Heart left ventricle (tissue), 16 donors: ENCODE data around the gene NUP42. TPM values are rescaled to one million over a fixed set of nuclear protein-coding genes. Genes with fewer than 3 reads are reported as not detected.
A peak's percentile ranks its signal among the peaks of the same experiment; 100 is the strongest.

Source experiments
- ATAC-seq, 4 donors: fragments of 200-7000 bp; cut with Tn5 transposase; one replicate each; pipeline ENCODE4 v1.9.1; 2020 to 2022; ENCODE audit warnings: moderate library complexity in 4 of 4, mild to moderate bottlenecking in 3 of 4, moderate number of reproducible peaks in 1 of 4
- DNase-seq, 5 donors: peaks; one replicate each; pipeline ENCODE4 v3.0.0-alpha.2; 2020
- H3K27ac ChIP-seq, 12 donors: fragments of 200-600 bp; sonication (generic) in 4 of 12; one replicate each; pipeline versions ENCODE4 v1.5.0 to v1.8.0; 2016 to 2022; ENCODE audit warnings: mild to moderate bottlenecking in 2 of 12
- H3K27me3 ChIP-seq, 9 donors: fragments of 200-600 bp; sonication (generic) in 2 of 9; one replicate each; pipeline versions ENCODE4 v1.5.1 to v1.8.0; 2016 to 2022; ENCODE audit warnings: mild to moderate bottlenecking in 3 of 9
- H3K36me3 ChIP-seq, 9 donors: fragments of 200-600 bp; sonication (generic) in 2 of 9; one replicate each; pipeline versions ENCODE4 v1.5.0 to v1.8.0; 2018 to 2022; ENCODE audit warnings: mild to moderate bottlenecking in 2 of 9
- H3K4me1 ChIP-seq, 12 donors: fragments of 200-600 bp; sonication (generic) in 4 of 12; one replicate each; pipeline versions ENCODE4 v1.5.0 to v1.8.0; 2016 to 2022; ENCODE audit warnings: mild to moderate bottlenecking in 3 of 12
- H3K4me3 ChIP-seq, 12 donors: fragments of 200-600 bp; sonication (generic) in 4 of 12; one replicate each; pipeline versions ENCODE4 v1.5.0 to v1.8.0; 2017 to 2022; ENCODE audit warnings: mild to moderate bottlenecking in 9 of 12, moderate library complexity in 4 of 12
- H3K9me3 ChIP-seq, 12 donors: fragments of 200-600 bp; sonication (generic) in 4 of 12; one replicate each; pipeline versions ENCODE4 v1.5.0 to v1.8.0; 2016 to 2022; ENCODE audit warnings: mild to moderate bottlenecking in 1 of 12
- CTCF ChIP-seq, 12 donors: fragments of 200-600 bp; sonication (generic) in 4 of 12; IDR thresholded peaks; one replicate each; pipeline versions ENCODE4 v1.5.0 to v1.8.0; 2018 to 2022; ENCODE audit warnings: antibody characterized with exemption in 12 of 12, mild to moderate bottlenecking in 5 of 12
- POLR2A ChIP-seq, 2 donors: fragments of 450-650 bp; IDR thresholded peaks; one replicate each; pipeline ENCODE4 v1.6.1; 2017; ENCODE audit warnings: antibody characterized with exemption in 2 of 2, mild to moderate bottlenecking in 2 of 2, moderate library complexity in 2 of 2
- WGBS, 4 donors: extraction: QIAGEN DNeasy Blood & Tissue Kit in 2 of 4; methylation state at CpG; one replicate each; pipeline versions ENCODE4 v1.1.5 to v1.1.7; 2013 to 2018; 5-methylcytosine and 5-hydroxymethylcytosine counted together
- intact Hi-C, 10 donors: fragments of 100-400 bp; cut with DNase I; formaldehyde crosslinking; loops; one replicate each; pipeline versions ENCODE4 v1.11.1 to v1.14.2; 2022
- polyA plus RNA-seq, 2 donors: library from polyadenylated mRNA; stranded (reverse); fragments of 200-250 nt; gene quantifications; one replicate each; pipeline ENCODE4 v1.2.3, GENCODE V29; 2013
- total RNA-seq, 9 donors: library from RNA; depleted of rRNA in 2 of 9; stranded (reverse); fragments of >200 nt in 2 of 9; fragmentation: NEBNext Ultra II Directional in 3 of 9; extraction: Animal tissue kit (Norgen Biotek cat#: 25700) in 3 of 9; gene quantifications; one replicate each; pipeline versions ENCODE4 v1.1.0 to v1.2.4, GENCODE V29; 2016 to 2023
- donor health status: ischemic (EF 13 %, LVEDD 7.1; RV severe dilation, severe dysfunction).
- donor health status: healthy with polysubstance abuse.
- donor health status: DM: no; HTN: yes; CAD: no.
- donor health status: DM: no; HTN: no; CAD: no.
- donor health status: ischemic (EF 25% LVEDD 6.9; RV normal size, moderate dysfunction).
- donor health status: ischemic (EF 25% LVEDD 5.7; RV mildly dilated, moderate dysfunction).
- donor health status: healthy.
- donor health status: DM: yes; HTN: yes; CAD: no.
- donor health status: ischemic (EF 35%, LVEDD 5.7; RV mildly dilated, moderate dysfunction).
- donor health status: nonischemic (EF 11% LVEDD 7.7; RV severe dilation, severe dysfunction).
- donor health status: DM: yes; HTN: yes; CAD: no.
- donor health status: PGD.
- donor health status: ischemic (EF 29% LVEDD 5.4; RV normal size, mild dysfunction).
- donor health status: nonischemic (EF 23%, LVEDD 6.1; RV moderate dilation, normal function).

The NUP42 gene
- total and polyA plus RNA-seq, 11 donors: 12.7 to 26.1 (median 19.3) TPM

GRCh38 chr7:23200331-23200730 is 18.5 kb downstream of the NUP42 start:
- H3K27ac ChIP-seq: peak overlapping the region in 3 of 12 donors; percentile 2 to 24 (median 20)
- ATAC-seq (peak in 1 of 4 donors; percentile 51), DNase-seq (no peak)
- no peak for TF ChIP-seq CTCF (IDR thresholded peaks at IDR 0.05)
- no peak for TF ChIP-seq POLR2A (IDR thresholded peaks at IDR 0.05)
- peaks cover 0 to 18% (median 4%) of the 10 kb centered on the region in 12 donors for H3K4me1 ChIP-seq
- H3K9me3 ChIP-seq: no peaks in the 10 kb centered on the region
- 65 to 70% (median 68%) methylated on average over 2 of the region's 2 CpGs for WGBS, 4 donors
- intact Hi-C loops: loop anchor here in 1 of 10 donors (5.0 kb wide), 1 partner anchor 42 kb away; no protein-coding TSS in a partner anchor
- H3K36me3 ChIP-seq: peaks cover 0 to 68% (median 54%) of the 10 kb centered on the region in 9 donors
- no peaks in the 10 kb centered on the region for H3K27me3 ChIP-seq
- H3K4me3 ChIP-seq: no peak overlapping the region

GRCh38 chr7:23204241-23204640 is 22.4 kb downstream of the NUP42 start:
- TF ChIP-seq POLR2A (IDR thresholded peaks at IDR 0.05): no peak
- no peak for TF ChIP-seq CTCF (IDR thresholded peaks at IDR 0.05)
- H3K4me1 ChIP-seq: peaks cover 0 to 13% (median 5%) of the 10 kb centered on the region in 12 donors
- ATAC-seq: no peak
- WGBS, 4 donors: 90 to 96% (median 94%) methylated on average over 1 of the region's 1 CpG
- intact Hi-C loops: loop anchor here in 1 of 10 donors (5.0 kb wide), 1 partner anchor 38 kb away; no protein-coding TSS in a partner anchor
- H3K9me3 ChIP-seq: no peaks in the 10 kb centered on the region
- H3K36me3 ChIP-seq: peaks cover 0 to 32% (median 28%) of the 10 kb centered on the region in 9 donors
- no peak overlapping the region for H3K4me3 ChIP-seq
- DNase-seq: no peak
- H3K27me3 ChIP-seq: no peaks in the 10 kb centered on the region
- H3K27ac ChIP-seq: no peak overlapping the region

GRCh38 chr7:23205577-23205908 is 23.7 kb downstream of the NUP42 start:
- Histone ChIP-seq H3K4me1 (peaks cover 0 to 16% (median under 1%) of the 10 kb centered on the region in 12 donors), H3K27ac (peak overlapping the region in 3 of 12 donors; percentile 13 to 54 (median 47)), H3K4me3 (peak overlapping the region in 9 of 12 donors; percentile 34 to 53 (median 41)), H3K36me3 (peaks cover 0 to 19% (median 15%) of the 10 kb centered on the region in 9 donors), H3K27me3 (no peaks in the 10 kb centered on the region), H3K9me3 (no peaks in the 10 kb centered on the region)
- DNase-seq (no peak), ATAC-seq (no peak)
- TF ChIP-seq POLR2A (IDR thresholded peaks at IDR 0.05) (no peak), CTCF (IDR thresholded peaks at IDR 0.05) (no peak)
- intact Hi-C loops: loop anchor here in 2 of 10 donors (5.0 kb wide), 2 partner anchors 37 to 42 kb away; partner anchors contain the start of gene GPNMB (in 1 of the 2)
- 80 to 97% (median 94%) methylated on average over 2 of the region's 2 CpGs for WGBS, 4 donors

- Histone ChIP-seq H3K9me3 (no peaks in the 10 kb centered on the region), H3K27me3 (no peaks in the 10 kb centered on the region), H3K4me1 (peaks cover 0 to 21% (median 0%) of the 10 kb centered on the region in 12 donors), H3K4me3 (peak overlapping the region in 9 of 12 donors; percentile 34 to 53 (median 41)), H3K36me3 (peaks cover 0 to 14% (median 9%) of the 10 kb centered on the region in 9 donors), H3K27ac (peak overlapping the region in 6 of 12 donors; percentile 11 to 79 (median 34))
- WGBS, 4 donors: 19 to 50% (median 33%) methylated on average over 31 to 76 of the region's 76 CpGs
- DNase-seq (peak in 2 of 5 donors; percentile 42 to 68), ATAC-seq (peak in 3 of 4 donors; percentile 47 to 82 (median 78))
- TF ChIP-seq CTCF (IDR thresholded peaks at IDR 0.05) (no peak), POLR2A (IDR thresholded peaks at IDR 0.05) (no peak)
- intact Hi-C loops: loop anchor here in 2 of 10 donors (5.0 kb wide), 2 partner anchors 36 to 41 kb away; partner anchors contain the start of gene GPNMB (in 1 of the 2)
These were observed 24.3 kb downstream of the NUP42 start for GRCh38 chr7:23205909-23206767.
